Measurements from ENCODE around the gene ZNF710. TPM values are rescaled to one million over a fixed set of nuclear protein-coding genes. Genes with fewer than 3 reads are reported as not detected.

Gene ZNF710
- total RNA-seq, 2 experiments from 2014 or later = 13.8 to 19.0 TPM

- Histone ChIP-seq H4K20me1 (ENCODE audit: insufficient read depth, low read length) (no peaks in the 10 kb centered on the region), H3K4me2 (ENCODE audit: low read length) (no peak overlapping the region), H3K27ac (ENCODE audit: low read depth, low read length, poor library complexity, severe bottlenecking) (no peak overlapping the region), H3K36me3 (ENCODE audit: insufficient read depth, low read length) (peaks cover 49% of the 10 kb centered on the region), H3K4me3 (ENCODE audit: low read depth, low read length, poor library complexity, severe bottlenecking) (no peak overlapping the region), H3K9me2 (ENCODE audit: insufficient read depth, low read length) (no peaks in the 10 kb centered on the region), H3K9me3 (ENCODE audit: low read length) (no peaks in the 10 kb centered on the region), H3K79me2 (ENCODE audit: insufficient read depth, low read depth, low read length) (no peaks in the 10 kb centered on the region), H3K4me1 (ENCODE audit: insufficient read depth, low read length, poor library complexity, severe bottlenecking) (peaks cover 20% of the 10 kb centered on the region), H2AFZ (ENCODE audit: low read length) (no peak overlapping the region)
- peak; percentile 88 for DNase-seq (ENCODE audit: low spot score)
- TF ChIP-seq EZH2phosphoT487 (IDR thresholded peaks at IDR 0.05; ENCODE audit: borderline replicate concordance, low read depth, low read length) = no peak
- TF ChIP-seq, protein P1, sequence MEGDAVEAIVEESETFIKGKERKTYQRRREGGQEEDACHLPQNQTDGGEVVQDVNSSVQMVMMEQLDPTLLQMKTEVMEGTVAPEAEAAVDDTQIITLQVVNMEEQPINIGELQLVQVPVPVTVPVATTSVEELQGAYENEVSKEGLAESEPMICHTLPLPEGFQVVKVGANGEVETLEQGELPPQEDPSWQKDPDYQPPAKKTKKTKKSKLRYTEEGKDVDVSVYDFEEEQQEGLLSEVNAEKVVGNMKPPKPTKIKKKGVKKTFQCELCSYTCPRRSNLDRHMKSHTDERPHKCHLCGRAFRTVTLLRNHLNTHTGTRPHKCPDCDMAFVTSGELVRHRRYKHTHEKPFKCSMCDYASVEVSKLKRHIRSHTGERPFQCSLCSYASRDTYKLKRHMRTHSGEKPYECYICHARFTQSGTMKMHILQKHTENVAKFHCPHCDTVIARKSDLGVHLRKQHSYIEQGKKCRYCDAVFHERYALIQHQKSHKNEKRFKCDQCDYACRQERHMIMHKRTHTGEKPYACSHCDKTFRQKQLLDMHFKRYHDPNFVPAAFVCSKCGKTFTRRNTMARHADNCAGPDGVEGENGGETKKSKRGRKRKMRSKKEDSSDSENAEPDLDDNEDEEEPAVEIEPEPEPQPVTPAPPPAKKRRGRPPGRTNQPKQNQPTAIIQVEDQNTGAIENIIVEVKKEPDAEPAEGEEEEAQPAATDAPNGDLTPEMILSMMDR (conservative IDR thresholded peaks at IDR 0.05; ENCODE audit: low read length) = peak; percentile 95
- ChIA-PET POLR2A (interaction anchor here (0.7 to 1.9 kb wide), 7 partner anchors 12 to 337 kb away, joined by 3 to 5 read pairs (median 3); no protein-coding TSS in a partner anchor), CTCF (ENCODE audit: unreplicated experiment) (interaction anchor here (0.5 to 1.5 kb wide), 3 partner anchors 12 to 121 kb away, joined by 3 read pairs; no protein-coding TSS in a partner anchor)
- intact Hi-C loops (cut with micrococcal nuclease; ENCODE audit: unreplicated experiment) = loop anchor here (1.0 to 5.0 kb wide), 4 partner anchors 70 to 329 kb away; partner anchors contain the start of gene ZNF710
- no TSS peak for BruUV-seq (replicated peaks)
Observed at GRCh38 chr15:90071220-90071807, 70.2 kb downstream of the ZNF710 start.

DNA sequence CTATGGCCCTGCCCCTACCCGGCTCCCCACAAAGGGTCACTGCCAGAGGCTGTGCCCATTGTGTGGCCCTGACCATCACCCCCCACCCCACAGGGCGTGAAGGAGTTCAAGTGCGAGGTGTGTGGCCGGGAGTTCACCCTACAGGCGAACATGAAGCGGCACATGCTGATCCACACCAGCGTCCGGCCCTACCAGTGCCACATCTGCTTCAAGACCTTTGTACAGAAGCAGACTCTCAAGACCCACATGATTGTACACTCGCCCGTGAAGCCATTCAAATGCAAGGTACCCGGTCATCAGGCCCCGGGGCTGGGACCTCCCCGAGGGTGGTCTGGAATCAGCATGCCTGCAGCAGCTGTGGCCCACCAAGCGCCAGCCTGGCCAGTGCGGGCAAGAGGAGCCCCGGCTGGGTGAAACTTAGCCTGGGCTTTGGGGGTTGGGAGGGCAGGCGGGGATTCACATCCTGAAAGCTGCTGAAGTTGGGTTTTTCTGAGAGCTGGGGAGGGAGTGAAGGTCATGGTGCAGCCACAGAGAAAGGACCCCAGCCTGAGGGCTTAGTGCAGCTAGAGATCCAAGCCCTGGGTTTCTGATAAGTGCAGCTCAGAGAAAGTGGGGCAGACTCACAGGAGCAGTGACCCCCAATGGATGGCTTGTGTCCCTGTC, 72.0 kb downstream of the ZNF710 start:
- H3K9me2 ChIP-seq (ENCODE audit: insufficient read depth, low read length) = no peaks in the 10 kb centered on the region
- peaks cover 20% of the 10 kb centered on the region for H3K4me1 ChIP-seq (ENCODE audit: insufficient read depth, low read length, poor library complexity, severe bottlenecking)
- H2AFZ ChIP-seq (ENCODE audit: low read length) = no peak overlapping the region
- no peaks in the 10 kb centered on the region for H4K20me1 ChIP-seq (ENCODE audit: insufficient read depth, low read length)
- intact Hi-C loops (cut with micrococcal nuclease; ENCODE audit: unreplicated experiment) = loop anchor here (5.0 kb wide), 2 partner anchors 311 to 331 kb away; no protein-coding TSS in a partner anchor
- no peak overlapping the region for H3K4me3 ChIP-seq (ENCODE audit: low read depth, low read length, poor library complexity, severe bottlenecking)
- BruUV-seq (replicated peaks) = no TSS peak
- TF ChIP-seq, protein P1 (conservative IDR thresholded peaks at IDR 0.05; ENCODE audit: low read length) = no peak
- no peak for TF ChIP-seq EZH2phosphoT487 (IDR thresholded peaks at IDR 0.05; ENCODE audit: borderline replicate concordance, low read depth, low read length)
- H3K4me2 ChIP-seq (ENCODE audit: low read length) = no peak overlapping the region
- ChIA-PET CTCF (ENCODE audit: unreplicated experiment) (no interaction called here), POLR2A (interaction anchor here (0.9 kb wide), 1 partner anchor 179 kb away, joined by 3 read pairs; the partner anchor contains the start of gene AP3S2)
- no peak overlapping the region for H3K27ac ChIP-seq (ENCODE audit: low read depth, low read length, poor library complexity, severe bottlenecking)
- H3K79me2 ChIP-seq (ENCODE audit: insufficient read depth, low read depth, low read length) = no peaks in the 10 kb centered on the region
- DNase-seq (ENCODE audit: low spot score) = no peak
- peaks cover 53% of the 10 kb centered on the region for H3K36me3 ChIP-seq (ENCODE audit: insufficient read depth, low read length)
- H3K9me3 ChIP-seq (ENCODE audit: low read length) = no peaks in the 10 kb centered on the region

All from OCI-LY7 (cell line).